Osteoblast (primary cell): ENCODE data around the gene MRS2. TPM values are rescaled to one million over a fixed set of nuclear protein-coding genes. Genes with fewer than 3 reads are reported as not detected.

Experiments used
- DNase-seq: peaks from one replicate; pipeline ENCODE4 v3.0.0; 2011; ENCODE audit warnings: low spot score, mixed read lengths; ENCODE audit not compliant: insufficient read length; ENCODE audit errors: missing footprints
- H2AFZ ChIP-seq: 2 replicates; pipeline ENCODE4 v1.6.0; 2011; ENCODE audit warnings: mild to moderate bottlenecking, low read length
- H3K27ac ChIP-seq: 2 replicates; pipeline ENCODE4 v1.5.1; 2011; ENCODE audit warnings: mild to moderate bottlenecking, low read depth, low read length, moderate library complexity
- H3K27me3 ChIP-seq: 2 replicates; pipeline ENCODE4 v1.6.0; 2012; ENCODE audit warnings: mild to moderate bottlenecking, control low read depth, inconsistent platforms, low read length, moderate library complexity; ENCODE audit not compliant: insufficient read depth
- H3K36me3 ChIP-seq: 2 replicates; pipeline ENCODE4 v1.5.1; 2011; ENCODE audit warnings: mild to moderate bottlenecking, low read length, control low read depth, moderate library complexity; ENCODE audit not compliant: insufficient read depth
- H3K4me1 ChIP-seq: 2 replicates; pipeline ENCODE4 v1.5.1; 2011; ENCODE audit warnings: mild to moderate bottlenecking, low read length, control low read depth, moderate library complexity; ENCODE audit not compliant: insufficient read depth
- H3K4me2 ChIP-seq: 2 replicates; pipeline ENCODE4 v1.6.0; 2011; ENCODE audit warnings: mild to moderate bottlenecking, low read length; ENCODE audit not compliant: insufficient read depth
- H3K4me3 ChIP-seq: fragments of 200-600 bp; sonication (generic); 3 replicates; pipeline ENCODE4 v1.5.1; 2012; ENCODE audit warnings: mild to moderate bottlenecking, low read length, inconsistent platforms; ENCODE audit not compliant: insufficient read depth
- H3K79me2 ChIP-seq: 2 replicates; pipeline ENCODE4 v1.6.0; 2012; ENCODE audit warnings: mild to moderate bottlenecking, low read length, control low read depth, inconsistent platforms; ENCODE audit not compliant: insufficient read depth
- H3K9me3 ChIP-seq: 2 replicates; pipeline ENCODE4 v1.5.1; 2011; ENCODE audit warnings: low read depth, low read length, control low read depth
- H4K20me1 ChIP-seq: 2 replicates; pipeline ENCODE4 v1.6.0; 2012; ENCODE audit warnings: mild to moderate bottlenecking, low read length, control low read depth; ENCODE audit not compliant: insufficient read depth
- total RNA-seq: library from RNA; depleted of rRNA; stranded (reverse); fragments of >200 nt; gene quantifications from 2 replicates; pipeline ENCODE4 v1.2.3, GENCODE V29; 2012
- TF ChIP-seq, protein P1 (sequence below): IDR thresholded peaks from 2 replicates; pipeline ENCODE4 v1.5.1; 2011; ENCODE audit warnings: mild to moderate bottlenecking, low read depth, low read length, moderate library complexity; ENCODE audit errors: extremely low read depth

Gene MRS2
- total RNA-seq, 1 donor, result 23.5 TPM

DNA sequence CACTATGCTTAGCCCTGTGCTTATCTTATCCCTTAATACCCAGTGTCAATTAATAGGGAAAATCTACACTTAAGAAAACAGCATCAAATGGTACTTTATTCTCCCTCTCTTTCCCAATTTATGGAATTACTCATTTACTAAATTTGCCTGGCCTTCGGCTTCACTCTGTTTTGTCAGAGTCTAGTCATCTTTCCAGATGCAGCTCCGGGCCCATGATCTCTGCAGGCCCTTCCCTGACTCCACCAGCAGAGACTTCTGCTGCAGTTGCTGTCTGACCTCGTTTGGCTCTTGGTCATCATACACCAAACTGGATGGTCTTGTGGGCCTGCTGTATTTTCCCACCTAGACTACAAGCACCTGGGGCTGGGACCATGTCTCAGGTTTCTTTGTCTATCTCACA lies 27.4 kb downstream of the MRS2 start:
- H2AFZ ChIP-seq, result no peak overlapping the region
- H3K4me3 ChIP-seq, result no peak overlapping the region
- DNase-seq, result peak; percentile 62
- no peaks in the 10 kb centered on the region for H3K9me3 ChIP-seq
- H3K27me3 ChIP-seq, result no peaks in the 10 kb centered on the region
- TF ChIP-seq, protein P1, sequence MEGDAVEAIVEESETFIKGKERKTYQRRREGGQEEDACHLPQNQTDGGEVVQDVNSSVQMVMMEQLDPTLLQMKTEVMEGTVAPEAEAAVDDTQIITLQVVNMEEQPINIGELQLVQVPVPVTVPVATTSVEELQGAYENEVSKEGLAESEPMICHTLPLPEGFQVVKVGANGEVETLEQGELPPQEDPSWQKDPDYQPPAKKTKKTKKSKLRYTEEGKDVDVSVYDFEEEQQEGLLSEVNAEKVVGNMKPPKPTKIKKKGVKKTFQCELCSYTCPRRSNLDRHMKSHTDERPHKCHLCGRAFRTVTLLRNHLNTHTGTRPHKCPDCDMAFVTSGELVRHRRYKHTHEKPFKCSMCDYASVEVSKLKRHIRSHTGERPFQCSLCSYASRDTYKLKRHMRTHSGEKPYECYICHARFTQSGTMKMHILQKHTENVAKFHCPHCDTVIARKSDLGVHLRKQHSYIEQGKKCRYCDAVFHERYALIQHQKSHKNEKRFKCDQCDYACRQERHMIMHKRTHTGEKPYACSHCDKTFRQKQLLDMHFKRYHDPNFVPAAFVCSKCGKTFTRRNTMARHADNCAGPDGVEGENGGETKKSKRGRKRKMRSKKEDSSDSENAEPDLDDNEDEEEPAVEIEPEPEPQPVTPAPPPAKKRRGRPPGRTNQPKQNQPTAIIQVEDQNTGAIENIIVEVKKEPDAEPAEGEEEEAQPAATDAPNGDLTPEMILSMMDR, result no peak
- H4K20me1 ChIP-seq, result no peaks in the 10 kb centered on the region
- peak overlapping the region; percentile 19 for H3K27ac ChIP-seq
- peaks cover 4% of the 10 kb centered on the region for H3K36me3 ChIP-seq
- no peaks in the 10 kb centered on the region for H3K79me2 ChIP-seq
- H3K4me2 ChIP-seq, result no peak overlapping the region
- H3K4me1 ChIP-seq, result peaks cover 16% of the 10 kb centered on the region

DNA sequence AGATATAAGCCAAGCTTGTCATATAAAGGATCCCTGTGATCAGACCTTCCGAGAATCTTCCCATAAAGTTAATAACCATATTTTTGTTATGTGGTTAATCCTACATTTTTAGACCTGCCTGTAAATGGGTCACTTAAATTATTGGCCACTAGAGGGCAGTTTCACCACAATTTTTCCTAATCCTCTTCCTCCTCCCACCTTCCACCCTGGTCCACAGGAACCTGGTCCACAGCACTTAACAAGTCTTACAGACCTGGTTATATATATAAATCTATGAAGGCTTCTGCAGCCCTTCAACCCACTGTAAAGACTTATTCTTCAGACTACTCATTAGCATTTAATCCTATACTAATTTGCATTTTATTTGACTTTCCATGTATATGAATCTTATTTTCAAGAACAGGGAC lies 28.3 kb downstream of the MRS2 start:
- DNase-seq, result peak; percentile 82
- H3K79me2 ChIP-seq, result no peaks in the 10 kb centered on the region
- H3K4me1 ChIP-seq, result peaks cover 16% of the 10 kb centered on the region

DNA sequence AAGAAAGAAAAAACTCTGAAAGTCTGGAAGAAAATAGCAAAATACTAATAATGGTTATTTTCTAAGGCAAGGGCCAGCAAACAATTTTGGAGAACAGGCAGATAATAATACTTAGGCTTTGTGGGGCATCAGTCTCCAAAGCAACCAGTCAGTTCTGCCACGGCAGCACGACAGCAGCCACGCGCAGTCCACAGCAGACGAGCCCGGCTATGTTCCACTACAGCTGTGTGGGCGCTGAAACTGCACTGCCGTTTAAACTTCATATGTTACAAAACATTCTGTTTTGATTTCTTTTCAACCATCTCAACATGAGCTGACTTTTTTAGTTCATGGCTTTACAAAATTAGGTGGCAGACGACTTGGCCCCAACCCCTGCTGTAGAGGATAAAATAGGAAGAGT lies 29.9 kb downstream of the MRS2 start:
- Histone ChIP-seq H4K20me1 (no peaks in the 10 kb centered on the region), H2AFZ (no peak overlapping the region), H3K9me3 (no peaks in the 10 kb centered on the region), H3K4me2 (no peak overlapping the region), H3K4me3 (no peak overlapping the region), H3K4me1 (peaks cover 16% of the 10 kb centered on the region), H3K27me3 (no peaks in the 10 kb centered on the region), H3K79me2 (no peaks in the 10 kb centered on the region), H3K27ac (no peak overlapping the region), H3K36me3 (no peaks in the 10 kb centered on the region)
- DNase-seq, result no peak
- TF ChIP-seq, protein P1, result no peak

More for the DNA sequence above, 28.3 kb downstream of the MRS2 start:
- no peak overlapping the region for H3K27ac ChIP-seq
- H3K4me3 ChIP-seq, result no peak overlapping the region
- no peaks in the 10 kb centered on the region for H3K36me3 ChIP-seq
- H3K9me3 ChIP-seq, result no peaks in the 10 kb centered on the region
- no peak overlapping the region for H2AFZ ChIP-seq
- no peak overlapping the region for H3K4me2 ChIP-seq
- H3K27me3 ChIP-seq, result no peaks in the 10 kb centered on the region
- H4K20me1 ChIP-seq, result no peaks in the 10 kb centered on the region
- TF ChIP-seq, protein P1, result peak; percentile 67

DNA sequence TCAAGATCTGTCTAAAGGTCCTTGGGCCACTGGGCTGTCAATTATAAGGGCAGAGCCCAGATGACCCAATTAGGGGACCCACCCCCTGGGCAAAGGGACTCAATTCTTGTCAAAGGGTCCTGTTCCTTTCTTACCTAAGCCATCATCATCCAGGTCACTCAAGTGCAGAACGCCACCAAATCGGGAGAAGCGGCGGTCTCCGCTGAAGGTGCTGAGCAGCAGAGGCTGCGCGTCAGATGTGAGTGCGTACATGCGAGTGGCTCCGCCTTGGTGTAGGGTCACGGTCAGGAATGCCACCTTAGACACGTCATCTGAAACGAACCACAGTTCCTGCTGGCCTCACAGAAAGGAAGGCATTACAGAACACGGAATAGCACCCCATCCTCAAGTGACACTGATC lies 34.2 kb downstream of the MRS2 start:
- DNase-seq, result no peak
- Histone ChIP-seq H4K20me1 (no peaks in the 10 kb centered on the region), H3K4me3 (no peak overlapping the region), H3K36me3 (no peaks in the 10 kb centered on the region), H3K27ac (no peak overlapping the region), H2AFZ (no peak overlapping the region), H3K4me2 (no peak overlapping the region), H3K9me3 (no peaks in the 10 kb centered on the region), H3K79me2 (no peaks in the 10 kb centered on the region), H3K27me3 (no peaks in the 10 kb centered on the region), H3K4me1 (no peaks in the 10 kb centered on the region)
- TF ChIP-seq, protein P1, result no peak
